Testis (tissue), 2 donors: Measurements from ENCODE around the gene COASY.
"Not testable (repeated sequence)": the region's sequence is repeated elsewhere in the genome, so short reads cannot be mapped to it uniquely, and the experiment has no call there.

Source experiments
- CTCF ChIP-seq, 3 experiments: fragments of 450-650 bp in 2 of 3; fragments of 200-600 bp in 1 of 3; sonication (generic) in 1 of 3; IDR thresholded peaks; one replicate each; pipeline ENCODE4 v1.5.1; 2016 to 2019; ENCODE audit warnings: antibody characterized with exemption in 3 of 3, mild to moderate bottlenecking in 2 of 3, moderate library complexity in 1 of 3
- POLR2A ChIP-seq: fragments of 450-650 bp; IDR thresholded peaks from one replicate; pipeline ENCODE4 v1.6.1; 2017; ENCODE audit warnings: antibody characterized with exemption, mild to moderate bottlenecking, moderate library complexity

- not testable (repeated sequence) for TF ChIP-seq CTCF (IDR thresholded peaks at IDR 0.05); POLR2A
Measured at GRCh38 chr17:42552736-42553135, 9.2 kb upstream of the COASY start, which contains the start of gene HSD17B1.
